MCF 10A (cell line): ENCODE measurements around the gene NAA35. TPM values are rescaled to one million over a fixed set of nuclear protein-coding genes. Genes with fewer than 3 reads are reported as not detected.

Experiments used
- BruUV-seq: library from RNA; stranded (reverse); fragments of 400-500 nt; replicated peaks from 2 replicates; lab custom pipeline; 2021; lab: Mats Ljungman, UMichigan
- CTCF ChIA-PET: fragments of 300-600 bp; sonication (Branson Sonifier 250); formaldehyde crosslinking; extraction: SDS; loops from one replicate; lab custom pipeline; 2021; ENCODE audit warnings: antibody characterized with exemption, inconsistent platforms; lab: Yijun Ruan, JAX
- POLR2A ChIA-PET: fragments of 300-600, 350-650 bp; sonication (Branson Sonifier 250); formaldehyde crosslinking; extraction: SDS; loops from one replicate; lab custom pipeline; 2020; ENCODE audit warnings: antibody characterized with exemption, inconsistent platforms; lab: Yijun Ruan, JAX
- DNase-seq: peaks from one replicate; pipeline ENCODE4 v3.0.0-alpha.2; 2018; ENCODE audit not compliant: unreplicated experiment
- H3K27ac Mint-ChIP-seq: one replicate; pipeline ENCODE4 v1.8.0; 2022; ENCODE audit warnings: mild to moderate bottlenecking, low read depth, mixed read lengths; ENCODE audit not compliant: unreplicated experiment
- H3K27me3 Mint-ChIP-seq: one replicate; pipeline ENCODE4 v1.8.0; 2022; ENCODE audit warnings: mixed read lengths; ENCODE audit not compliant: insufficient read depth, unreplicated experiment
- H3K36me3 Mint-ChIP-seq: one replicate; pipeline ENCODE4 v1.8.0; 2022; ENCODE audit warnings: mild to moderate bottlenecking, moderate library complexity, mixed read lengths; ENCODE audit not compliant: insufficient read depth, unreplicated experiment
- H3K4me1 Mint-ChIP-seq: one replicate; pipeline ENCODE4 v1.8.0; 2022; ENCODE audit warnings: mixed read lengths; ENCODE audit not compliant: insufficient read depth, unreplicated experiment
- H3K4me3 Mint-ChIP-seq: one replicate; pipeline ENCODE4 v1.8.0; 2022; ENCODE audit warnings: mild to moderate bottlenecking, moderate library complexity, mixed read lengths; ENCODE audit not compliant: unreplicated experiment
- H3K9me3 Mint-ChIP-seq: one replicate; pipeline ENCODE4 v1.8.0; 2022; ENCODE audit warnings: mixed read lengths; ENCODE audit not compliant: unreplicated experiment
- CTCF ChIP-seq: fragments of 200-600 bp; IDR thresholded peaks from one replicate; pipeline ENCODE4 v1.8.0; 2022; ENCODE audit warnings: antibody characterized with exemption, mild to moderate bottlenecking; ENCODE audit not compliant: unreplicated experiment
- intact Hi-C: fragments of 100-400 bp; cut with micrococcal nuclease; formaldehyde crosslinking; loops from 2 replicates; pipeline ENCODE4 v1.14.1; 2022
- total RNA-seq: library from RNA; stranded (reverse); gene quantifications from 2 replicates; pipeline ENCODE4 v1.2.3, GENCODE V29; 2022

Gene NAA35
- total RNA-seq, 1 experiment from 2014 or later, result 36.2 TPM

- Mint-ChIP-seq H3K4me1 (no peaks in the 10 kb centered on the region), H3K4me3 (no peak overlapping the region), H3K27ac (no peak overlapping the region), H3K27me3 (no peaks in the 10 kb centered on the region), H3K9me3 (no peaks in the 10 kb centered on the region), H3K36me3 (peaks cover 10% of the 10 kb centered on the region)
- intact Hi-C loops, result no loop called here
- BruUV-seq, result no TSS peak
- no peak for TF ChIP-seq CTCF
- CTCF ChIA-PET, result interaction anchor here (2.0 kb wide), 1 partner anchor 196 kb away, joined by 8 read pairs; no protein-coding TSS in a partner anchor
- no peak for DNase-seq
- POLR2A ChIA-PET, result no interaction called here
These were observed 102.6 kb downstream of the NAA35 start for GRCh38 chr9:86043586-86043985.

GRCh38 chr9:86043999-86044398 lies 103.1 kb downstream of the NAA35 start:
- ChIA-PET CTCF (interaction anchor here (2.0 kb wide), 1 partner anchor 195 kb away, joined by 8 read pairs; no protein-coding TSS in a partner anchor), POLR2A (no interaction called here)
- Mint-ChIP-seq H3K36me3 (peaks cover 8% of the 10 kb centered on the region), H3K27me3 (no peaks in the 10 kb centered on the region), H3K9me3 (no peaks in the 10 kb centered on the region), H3K27ac (no peak overlapping the region), H3K4me1 (no peaks in the 10 kb centered on the region), H3K4me3 (no peak overlapping the region)
- no peak for TF ChIP-seq CTCF
- BruUV-seq, result no TSS peak
- intact Hi-C loops, result no loop called here
- DNase-seq, result no peak

- intact Hi-C loops, result no loop called here
- H3K9me3 Mint-ChIP-seq, result no peaks in the 10 kb centered on the region
- no peak overlapping the region for H3K27ac Mint-ChIP-seq
- ChIA-PET CTCF (interaction anchor here (1.0 kb wide), 1 partner anchor 193 kb away, joined by 6 read pairs; no protein-coding TSS in a partner anchor), POLR2A (no interaction called here)
- DNase-seq, result no peak
- H3K4me1 Mint-ChIP-seq, result no peaks in the 10 kb centered on the region
- no peak overlapping the region for H3K4me3 Mint-ChIP-seq
- H3K36me3 Mint-ChIP-seq, result peaks cover 4% of the 10 kb centered on the region
- TF ChIP-seq CTCF, result no peak
- no TSS peak for BruUV-seq
- no peaks in the 10 kb centered on the region for H3K27me3 Mint-ChIP-seq
These were observed 104.7 kb downstream of the NAA35 start for GRCh38 chr9:86045654-86046053.

- no peaks in the 10 kb centered on the region for H3K9me3 Mint-ChIP-seq
- intact Hi-C loops, result no loop called here
These were observed 105.2 kb downstream of the NAA35 start for GRCh38 chr9:86046071-86046636.

More at GRCh38 chr9:86046071-86046636, 105.2 kb downstream of the NAA35 start:
- Mint-ChIP-seq H3K27ac (no peak overlapping the region), H3K27me3 (no peaks in the 10 kb centered on the region), H3K4me1 (no peaks in the 10 kb centered on the region), H3K36me3 (peaks cover 4% of the 10 kb centered on the region), H3K4me3 (no peak overlapping the region)
- TF ChIP-seq CTCF, result no peak
- no peak for DNase-seq
- no TSS peak for BruUV-seq
- ChIA-PET CTCF (interaction anchor here (1.0 kb wide), 1 partner anchor 193 kb away, joined by 6 read pairs; no protein-coding TSS in a partner anchor), POLR2A (no interaction called here)
